ENCODE measurements around the gene METTL6. TPM values are rescaled to one million over a fixed set of nuclear protein-coding genes. Genes with fewer than 3 reads are reported as not detected.

METTL6 gene
- total RNA-seq, 3 donors from 2014 or later (not counting 1 experiment from before 2014, with no cell fraction given): 9.8 to 13.3 (median 11.8) TPM

GRCh38 chr3:15467227-15468181, 40.2 kb upstream of the METTL6 start:
- 55% methylated on average over 11 of the region's 11 CpGs for WGBS (ENCODE audit: insufficient coverage)
- H3K27ac Mint-ChIP-seq: peak overlapping the region; percentile 94 to 95

GRCh38 chr3:15465876-15466585, 38.7 kb upstream of the METTL6 start:
- Mint-ChIP-seq H3K4me1 (peaks cover 51 to 67% of the 10 kb centered on the region in 2 donors), H3K9me3 (no peaks in the 10 kb centered on the region), H3K27me3 (ENCODE audit: low read depth in 2 of 2) (no peaks in the 10 kb centered on the region), H3K27ac (peak overlapping the region; percentile 94 to 95), H3K4me3 (peak overlapping the region; percentile 77), H3K36me3 (no peaks in the 10 kb centered on the region)
- no peak for TF ChIP-seq CTCF (IDR thresholded peaks at IDR 0.05)
- Histone ChIP-seq H3K27me3 (ENCODE audit: control insufficient read depth, insufficient read depth, low read length) (no peaks in the 10 kb centered on the region), H3K9me3 (ENCODE audit: control insufficient read depth, insufficient read depth, low read length) (no peaks in the 10 kb centered on the region), H3K27ac (ENCODE audit: low read length) (no peak overlapping the region), H3K4me1 (ENCODE audit: control insufficient read depth, insufficient read depth, low read length) (peaks cover 50% of the 10 kb centered on the region), H3K4me3 (ENCODE audit: low read length) (no peak overlapping the region), H3K36me3 (ENCODE audit: control insufficient read depth, insufficient read depth, low read length) (no peaks in the 10 kb centered on the region)
- ATAC-seq (no peak), DNase-seq (no peak)
- WGBS (ENCODE audit: insufficient coverage): 100% methylated on average over 6 of the region's 6 CpGs
- intact Hi-C loops (cut with micrococcal nuclease): loop anchor here (5.0 kb wide), 1 partner anchor 56 kb away; the partner anchor contains the start of gene COLQ

More at GRCh38 chr3:15467227-15468181, 40.2 kb upstream of the METTL6 start:
- H3K9me3 ChIP-seq (ENCODE audit: control insufficient read depth, insufficient read depth, low read length): no peaks in the 10 kb centered on the region
- H3K27ac ChIP-seq (ENCODE audit: low read length): peak overlapping the region; percentile 65
- Mint-ChIP-seq H3K4me1 (peaks cover 47 to 54% of the 10 kb centered on the region in 2 donors), H3K27me3 (ENCODE audit: low read depth in 2 of 2) (no peaks in the 10 kb centered on the region), H3K4me3 (peak overlapping the region; percentile 77), H3K36me3 (no peaks in the 10 kb centered on the region), H3K9me3 (no peaks in the 10 kb centered on the region)
- ATAC-seq (peak; percentile 72 to 89 (median 82)), DNase-seq (peak in 1 of 2 donors; percentile 36)
- intact Hi-C loops (cut with micrococcal nuclease): loop anchor here (5.0 kb wide), 1 partner anchor 55 kb away; the partner anchor contains the start of gene COLQ
- H3K27me3 ChIP-seq (ENCODE audit: control insufficient read depth, insufficient read depth, low read length): no peaks in the 10 kb centered on the region
- H3K4me1 ChIP-seq (ENCODE audit: control insufficient read depth, insufficient read depth, low read length): peaks cover 36% of the 10 kb centered on the region
- no peaks in the 10 kb centered on the region for H3K36me3 ChIP-seq (ENCODE audit: control insufficient read depth, insufficient read depth, low read length)
- TF ChIP-seq CTCF (IDR thresholded peaks at IDR 0.05): no peak
- H3K4me3 ChIP-seq (ENCODE audit: low read length): no peak overlapping the region

- 51% methylated on average over 5 of the region's 5 CpGs for WGBS (ENCODE audit: insufficient coverage)
- DNase-seq (no peak), ATAC-seq (no peak)
- Histone ChIP-seq H3K27me3 (ENCODE audit: control insufficient read depth, insufficient read depth, low read length) (no peaks in the 10 kb centered on the region), H3K9me3 (ENCODE audit: control insufficient read depth, insufficient read depth, low read length) (peaks cover 5% of the 10 kb centered on the region), H3K4me1 (ENCODE audit: control insufficient read depth, insufficient read depth, low read length) (peaks cover 49% of the 10 kb centered on the region), H3K27ac (ENCODE audit: low read length) (no peak overlapping the region), H3K36me3 (ENCODE audit: control insufficient read depth, insufficient read depth, low read length) (no peaks in the 10 kb centered on the region), H3K4me3 (ENCODE audit: low read length) (no peak overlapping the region)
- Mint-ChIP-seq H3K36me3 (peaks cover 6% of the 10 kb centered on the region), H3K27me3 (ENCODE audit: low read depth in 2 of 2) (no peaks in the 10 kb centered on the region), H3K9me3 (no peaks in the 10 kb centered on the region), H3K4me3 (no peak overlapping the region), H3K27ac (peak overlapping the region; percentile 70 to 80), H3K4me1 (peaks cover 58 to 65% of the 10 kb centered on the region in 2 donors)
- no peak for TF ChIP-seq CTCF (IDR thresholded peaks at IDR 0.05)
- intact Hi-C loops (cut with micrococcal nuclease): no loop called here
These were observed 35.1 kb upstream of the METTL6 start for GRCh38 chr3:15462451-15462850.
